ENCODE results near the gene EYS. TPM values are rescaled to one million over a fixed set of nuclear protein-coding genes. Genes with fewer than 3 reads are reported as not detected.

The EYS gene
- total and polyA plus RNA-seq, 2 of the 13 experiments (the other 11 are each of a cell fraction or from before 2014, with no cell fraction given), result 0.04 to 0.07 TPM

GRCh38 chr6:63765828-63766227 is 1941.2 kb downstream of the EYS start:
- peaks cover 5% of the 10 kb centered on the region; the same call in 1 of the 2 replicates for H3K9me3 ChIP-seq (ENCODE audit: low read length)
- DNase-seq (ENCODE audit: low spot score) (no peak), ATAC-seq (no peak), FAIRE-seq (no peak)
- H3K79me2 ChIP-seq (ENCODE audit: insufficient read depth, low read length), result no peaks in the 10 kb centered on the region
- H3K27me3 ChIP-seq (ENCODE audit: control insufficient read depth in 1 of 2, insufficient read depth in 2 of 2, low read length in 2 of 2), result no peaks in the 10 kb centered on the region
- 3% methylated on average over 2 of the region's 2 CpGs for WGBS (ENCODE audit: low lambda C conversion rate)
- intact Hi-C loops (cut with micrococcal nuclease; ENCODE audit: unreplicated experiment) (loop anchor here (2.0 kb wide), 1 partner anchor 37 kb away; no protein-coding TSS in a partner anchor), in situ Hi-C loops (cut with HindIII; ENCODE audit: extremely low pct_ligation_motif_present, low pct_unique_long_range_greater_than_20kb) (no loop called here)
- TF ChIP-seq CREB1 (IDR thresholded peaks at IDR 0.05), result peak; percentile 77
- TF ChIP-seq CREB1 (CRISPR knock-in tag; IDR thresholded peaks at IDR 0.05), result no peak
- no peak for TF ChIP-seq CCDC6 (CRISPR knock-in tag; IDR thresholded peaks at IDR 0.05)
- TF ChIP-seq ATF7 (IDR thresholded peaks at IDR 0.05), result peak; percentile 80
- no peak for TF ChIP-seq ATF7 (CRISPR knock-in tag; IDR thresholded peaks at IDR 0.05)
- H2AFZ ChIP-seq (ENCODE audit: low read length), result no peak overlapping the region
- ChIA-PET POLR2A (no interaction called here), CTCF (ENCODE audit: low intra/inter-chr PET ratio, low total read pairs) (interaction anchor here (1.8 kb wide), 1 partner anchor 192 kb away, joined by 8 read pairs; no protein-coding TSS in a partner anchor)
- H3K27ac ChIP-seq (ENCODE audit: extremely low read length, insufficient read depth, low read length), result no peak overlapping the region
- BruUV-seq (replicated peaks), result no TSS peak
- H3K4me3 ChIP-seq (replicated peaks in 1 of 3; ENCODE audit: insufficient read depth in 1 of 3, low read depth in 2 of 3, low read length in 3 of 3), result no peak overlapping the region
- no peak overlapping the region for H3K4me2 ChIP-seq (ENCODE audit: low read depth, low read length)
- H3K9ac ChIP-seq (ENCODE audit: insufficient read depth, low read depth, low read length), result no peak overlapping the region
- H3K4me1 ChIP-seq (ENCODE audit: insufficient read depth, low read length), result no peaks in the 10 kb centered on the region
- H4K20me1 ChIP-seq (ENCODE audit: insufficient read depth, low read length), result no peaks in the 10 kb centered on the region
- no peaks in the 10 kb centered on the region for H3K36me3 ChIP-seq (replicated peaks in 1 of 2; ENCODE audit: control insufficient read depth in 1 of 2, insufficient read depth in 2 of 2, low read length in 2 of 2)

GRCh38 chr6:63764318-63764916 is 1942.6 kb downstream of the EYS start:
- 25% methylated on average over 4 of the region's 4 CpGs for WGBS (ENCODE audit: low lambda C conversion rate)
- H3K36me3 ChIP-seq (replicated peaks in 1 of 2; ENCODE audit: control insufficient read depth in 1 of 2, insufficient read depth in 2 of 2, low read length in 2 of 2), result no peaks in the 10 kb centered on the region
- POLR2A ChIA-PET, result interaction anchor here (0.6 to 1.1 kb wide), 2 partner anchors 166 to 411 kb away, joined by 4 to 8 read pairs; no protein-coding TSS in a partner anchor
- H3K4me1 ChIP-seq (ENCODE audit: insufficient read depth, low read length), result no peaks in the 10 kb centered on the region
- no peaks in the 10 kb centered on the region for H3K27me3 ChIP-seq (ENCODE audit: control insufficient read depth in 1 of 2, insufficient read depth in 2 of 2, low read length in 2 of 2)
- no peak overlapping the region for H2AFZ ChIP-seq (ENCODE audit: low read length)
- ATAC-seq, result no peak
- BruUV-seq (replicated peaks), result no TSS peak
- H3K4me2 ChIP-seq (ENCODE audit: low read depth, low read length), result no peak overlapping the region
- no peaks in the 10 kb centered on the region for H4K20me1 ChIP-seq (ENCODE audit: insufficient read depth, low read length)
- no peaks in the 10 kb centered on the region for H3K79me2 ChIP-seq (ENCODE audit: insufficient read depth, low read length)
- CTCF ChIA-PET (ENCODE audit: low intra/inter-chr PET ratio, low total read pairs), result interaction anchor here (1.1 to 3.0 kb wide), 6 partner anchors 75 to 456 kb away, joined by 3 to 32 read pairs (median 8); no protein-coding TSS in a partner anchor
- FAIRE-seq, result no peak
- H3K4me3 ChIP-seq (replicated peaks in 1 of 3; ENCODE audit: insufficient read depth in 1 of 3, low read depth in 2 of 3, low read length in 3 of 3), result no peak overlapping the region
- DNase-seq (ENCODE audit: low spot score), result peak; percentile 65
- H3K9me3 ChIP-seq (ENCODE audit: low read length), result peaks cover 5% of the 10 kb centered on the region; the same call in 1 of the 2 replicates
- intact Hi-C loops (cut with micrococcal nuclease; ENCODE audit: unreplicated experiment), result loop anchor here (1.0 to 5.0 kb wide), 5 partner anchors 38 to 456 kb away; no protein-coding TSS in a partner anchor
- H3K9ac ChIP-seq (ENCODE audit: insufficient read depth, low read depth, low read length), result no peak overlapping the region
- in situ Hi-C loops (cut with HindIII; ENCODE audit: extremely low pct_ligation_motif_present, low pct_unique_long_range_greater_than_20kb), result loop anchor here (5.0 kb wide), 2 partner anchors 167 to 412 kb away; no protein-coding TSS in a partner anchor
- no peak overlapping the region for H3K27ac ChIP-seq (ENCODE audit: extremely low read length, insufficient read depth, low read length)
- TF ChIP-seq ARID3A (IDR thresholded peaks at IDR 0.05; ENCODE audit: low read depth, low read length) (0 out of 2 replicates have a peak, but pooled peaks have one; percentile 27), STAG1 (CRISPR knock-in tag; IDR thresholded peaks at IDR 0.05) (peak; percentile 80), CEBPB (IDR thresholded peaks at IDR 0.05; ENCODE audit: borderline replicate concordance, low read depth, low read length) (peak; percentile 36; the same call in 1 of the 2 replicates), SP4 (CRISPR knock-in tag; IDR thresholded peaks at IDR 0.05) (no peak), SMC3 (IDR thresholded peaks at IDR 0.05; ENCODE audit: low read length) (peak; percentile 66; the same call in 1 of the 2 replicates), CREM (IDR thresholded peaks at IDR 0.05) (0 out of 2 replicates have a peak, but pooled peaks have one; percentile 6), CREM (CRISPR knock-in tag; IDR thresholded peaks at IDR 0.05) (no peak), ZNF30 (CRISPR knock-in tag; IDR thresholded peaks at IDR 0.05) (no peak), ZFP37 (CRISPR knock-in tag; IDR thresholded peaks at IDR 0.05; ENCODE audit: borderline replicate concordance) (no peak), ZFX (CRISPR knock-in tag; IDR thresholded peaks at IDR 0.05; ENCODE audit: low read depth) (no peak)

All from HepG2 (cell line).